Muscle of arm (tissue), 14 donors: Measurements from ENCODE around the gene ILDR2. TPM values are rescaled to one million over a fixed set of nuclear protein-coding genes. Genes with fewer than 3 reads are reported as not detected.
A peak's percentile ranks its signal among the peaks of the same experiment; 100 is the strongest.

Experiments
- DNase-seq: peaks from one replicate; pipeline ENCODE4 v3.0.0-alpha.2; 2013
- long read RNA-seq, 11 donors: transcript quantifications; one replicate each; lab custom pipeline, GENCODE V29; 2026
- polyA plus RNA-seq, 12 donors: library from polyadenylated mRNA; unstranded; fragments of 120-200 nt; gene quantifications; one replicate each; pipeline ENCODE4 v1.2.1, GENCODE V29; 2013; ENCODE audit not compliant: insufficient read length in 12 of 12

Gene ILDR2, protein sequence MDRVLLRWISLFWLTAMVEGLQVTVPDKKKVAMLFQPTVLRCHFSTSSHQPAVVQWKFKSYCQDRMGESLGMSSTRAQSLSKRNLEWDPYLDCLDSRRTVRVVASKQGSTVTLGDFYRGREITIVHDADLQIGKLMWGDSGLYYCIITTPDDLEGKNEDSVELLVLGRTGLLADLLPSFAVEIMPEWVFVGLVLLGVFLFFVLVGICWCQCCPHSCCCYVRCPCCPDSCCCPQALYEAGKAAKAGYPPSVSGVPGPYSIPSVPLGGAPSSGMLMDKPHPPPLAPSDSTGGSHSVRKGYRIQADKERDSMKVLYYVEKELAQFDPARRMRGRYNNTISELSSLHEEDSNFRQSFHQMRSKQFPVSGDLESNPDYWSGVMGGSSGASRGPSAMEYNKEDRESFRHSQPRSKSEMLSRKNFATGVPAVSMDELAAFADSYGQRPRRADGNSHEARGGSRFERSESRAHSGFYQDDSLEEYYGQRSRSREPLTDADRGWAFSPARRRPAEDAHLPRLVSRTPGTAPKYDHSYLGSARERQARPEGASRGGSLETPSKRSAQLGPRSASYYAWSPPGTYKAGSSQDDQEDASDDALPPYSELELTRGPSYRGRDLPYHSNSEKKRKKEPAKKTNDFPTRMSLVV
- polyA plus RNA-seq, result 1 to 10 TPM in 11 of 12 donors, not detected in 1; 1.3 to 5.0 (median 2.0) TPM
- long read RNA-seq, donor 1, result 0 reads
- long read RNA-seq, donor 2, result 0 reads
- long read RNA-seq, donor 3, result 0 reads
- long read RNA-seq, donor 4, result 0 reads
- long read RNA-seq, donor 5, result 0 reads
- long read RNA-seq, donor 6, result 0 reads
- long read RNA-seq, donor 7, result 0 reads
- long read RNA-seq, donor 8, result 0 reads
- long read RNA-seq, donor 9, result 0 reads
- long read RNA-seq, donor 10, result 0 reads
- long read RNA-seq, donor 11, result 0 reads

DNA sequence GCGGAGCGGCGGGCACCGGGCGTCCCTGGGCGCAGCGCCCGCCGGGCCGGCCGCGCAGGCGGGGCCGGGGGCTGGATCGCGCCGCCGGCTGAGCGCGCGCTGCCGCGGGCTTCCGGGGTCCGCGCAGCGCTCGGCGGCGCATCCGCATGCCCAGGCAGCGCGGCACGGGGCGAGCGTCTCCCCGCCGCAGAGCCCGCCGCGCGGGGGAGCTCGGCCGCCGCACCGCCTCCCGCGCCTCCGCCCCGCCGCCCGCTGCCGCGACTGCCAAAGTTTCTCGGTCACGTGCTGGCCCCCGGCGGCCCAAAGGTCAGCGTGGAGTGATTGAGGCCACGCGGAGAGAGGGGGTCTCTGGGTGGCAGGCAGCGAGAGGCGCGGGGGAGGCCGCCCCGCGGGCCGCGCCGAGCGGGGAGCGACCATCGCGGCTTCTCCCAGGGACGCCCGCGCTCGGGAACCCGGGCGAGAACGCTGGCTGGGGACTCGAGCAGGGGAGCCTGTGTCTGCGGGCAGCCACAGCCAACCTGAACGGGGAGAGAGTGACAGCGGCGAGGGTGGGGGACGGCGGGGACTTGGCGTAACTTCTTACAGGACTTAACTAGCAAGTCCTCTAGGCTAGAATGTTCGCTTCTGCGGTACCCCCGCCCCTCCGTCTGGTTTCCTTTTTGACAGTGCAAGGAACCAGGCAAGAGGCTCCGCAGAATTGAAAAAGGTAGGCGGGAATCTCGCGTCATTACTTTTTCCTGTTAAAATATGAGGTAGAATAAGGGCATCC lies at the start of gene ILDR2:
Gene ILDR2 (minus strand): TSS at position 180 of the 769 bp plus-strand sequence. CDS start 272 bp downstream, outside the sequence.
- peak; percentile 31 for DNase-seq

DNA sequence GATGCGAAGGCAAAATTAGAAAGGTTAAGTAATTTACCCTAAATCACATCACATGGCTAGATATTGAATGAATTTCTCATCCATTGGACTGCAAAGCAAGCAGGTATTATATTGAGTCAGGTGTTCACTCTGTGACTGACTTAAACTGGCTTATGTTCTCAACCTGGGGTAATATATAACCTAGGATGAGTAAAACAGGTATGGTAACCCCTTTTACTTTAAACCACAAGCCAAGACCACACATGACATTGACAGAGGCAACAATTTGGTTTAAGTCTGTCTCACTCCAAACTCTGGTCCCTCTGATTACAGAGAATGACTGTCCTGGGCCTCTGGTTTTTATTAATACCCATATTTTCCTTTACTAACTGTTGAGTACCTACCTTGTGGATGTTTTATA lies 47.0 kb upstream of the ILDR2 start:
- DNase-seq, result no peak

DNA sequence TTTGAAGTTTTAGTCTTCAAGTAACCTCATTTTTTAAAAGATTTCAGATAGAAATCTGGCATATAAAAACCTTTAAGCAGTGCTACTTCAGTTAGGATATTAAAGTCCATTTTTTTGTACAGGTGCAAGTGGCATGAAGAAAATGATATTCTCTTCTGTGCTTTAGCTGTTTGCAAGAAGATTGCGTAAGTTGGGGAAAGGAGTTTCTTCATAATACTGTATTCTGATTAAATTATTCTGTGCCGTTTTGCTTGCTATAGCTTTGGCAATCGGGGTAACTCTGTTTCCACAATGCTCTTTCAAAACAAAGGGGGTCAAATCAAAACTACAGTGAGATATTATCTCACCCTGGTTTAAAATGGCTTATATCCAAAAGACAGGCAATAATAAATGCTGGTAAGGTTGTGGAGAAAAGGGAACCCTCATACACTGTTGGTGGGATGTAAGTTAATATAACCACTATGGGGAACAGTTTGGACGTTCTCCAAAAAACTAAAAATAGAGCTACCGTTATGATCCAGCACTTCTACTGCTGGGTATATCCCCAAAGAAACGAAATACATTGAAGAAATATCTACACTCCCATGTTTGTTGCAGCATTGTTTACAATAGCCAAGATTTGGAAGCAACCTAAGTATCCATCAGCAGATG lies 40.9 kb upstream of the ILDR2 start:
- DNase-seq, result no peak

DNA sequence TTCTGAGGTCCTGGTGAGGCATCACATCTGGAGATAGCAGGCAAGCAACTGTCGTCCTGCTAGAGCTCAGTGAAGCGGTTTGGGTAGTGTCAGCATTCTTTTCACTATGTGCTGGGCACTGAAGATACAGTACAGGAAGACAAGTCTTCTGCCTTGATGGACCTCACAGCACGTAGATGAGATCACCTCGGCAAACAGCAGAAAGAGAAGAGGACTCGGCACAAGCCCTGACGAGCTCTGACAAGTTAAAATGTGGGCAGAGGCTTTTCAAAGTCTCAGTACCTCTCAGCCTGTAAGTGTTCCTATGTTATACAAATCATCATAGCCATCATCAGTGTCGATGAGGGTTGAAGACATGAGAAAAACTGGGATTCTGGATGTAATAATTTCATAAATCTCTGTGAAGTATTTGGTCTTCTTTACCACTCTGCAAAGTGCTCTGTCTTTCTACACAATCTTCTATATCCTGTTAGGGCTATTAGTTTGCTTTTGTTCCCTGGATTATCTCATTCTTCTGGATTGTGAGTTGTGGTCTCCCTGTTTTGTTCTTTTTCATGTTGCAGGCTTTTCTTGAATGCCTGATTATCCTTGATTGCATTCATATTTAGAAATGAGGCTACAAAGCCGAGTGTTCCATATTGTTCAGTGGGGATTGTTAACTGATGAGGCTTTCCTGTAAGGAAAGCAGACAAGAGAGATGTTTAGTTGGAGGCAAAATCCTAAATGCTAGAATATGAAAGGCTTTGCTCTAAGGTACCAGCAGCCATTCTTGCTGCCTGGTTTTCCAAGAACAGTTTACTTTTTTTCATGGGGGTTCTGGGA lies 38.0 kb upstream of the ILDR2 start:
- DNase-seq, result no peak

DNA sequence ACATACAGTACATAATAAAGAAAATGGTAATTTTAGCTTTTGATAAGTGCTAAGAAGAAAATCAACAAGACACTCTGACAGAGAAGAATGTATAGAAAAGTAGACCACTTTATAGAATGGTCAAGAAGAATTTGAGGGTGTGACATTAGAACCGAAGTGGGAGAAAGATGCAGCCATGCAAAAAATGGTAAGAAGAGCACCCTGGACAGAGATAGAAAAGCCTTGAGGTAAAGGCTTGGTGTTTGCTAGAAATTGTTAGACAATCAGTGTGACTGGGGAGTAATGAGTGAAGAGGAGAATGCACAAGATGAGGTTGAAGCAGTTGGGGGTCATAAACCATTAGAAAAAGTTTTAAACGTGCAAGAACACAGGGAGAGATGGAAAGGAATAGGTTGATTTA lies 37.2 kb upstream of the ILDR2 start:
- no peak for DNase-seq

GRCh38 chr1:167011560-167012191 lies 36.3 kb upstream of the ILDR2 start:
- no peak for DNase-seq

DNA sequence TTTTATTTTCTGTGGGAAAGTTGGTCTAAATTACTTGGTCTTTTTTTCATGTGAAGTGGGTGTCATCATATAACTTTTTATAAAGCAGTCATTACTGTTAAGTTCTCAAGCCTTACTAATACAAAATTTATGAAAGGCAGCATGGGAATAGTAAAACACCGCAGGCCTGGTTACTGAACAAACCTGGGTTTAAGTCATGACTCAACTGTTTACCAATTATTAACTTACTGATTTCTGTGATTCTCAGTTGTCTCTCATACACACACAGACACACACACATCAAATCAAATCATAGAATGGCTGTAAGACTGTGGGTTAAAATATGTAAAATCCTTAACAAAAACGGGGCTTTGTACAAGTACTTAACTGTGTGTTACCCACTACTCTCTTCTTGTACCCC lies 28.4 kb upstream of the ILDR2 start:
- no peak for DNase-seq

- DNase-seq, result no peak
These were observed 27.0 kb upstream of the ILDR2 start for GRCh38 chr1:167002354-167002753.

DNA sequence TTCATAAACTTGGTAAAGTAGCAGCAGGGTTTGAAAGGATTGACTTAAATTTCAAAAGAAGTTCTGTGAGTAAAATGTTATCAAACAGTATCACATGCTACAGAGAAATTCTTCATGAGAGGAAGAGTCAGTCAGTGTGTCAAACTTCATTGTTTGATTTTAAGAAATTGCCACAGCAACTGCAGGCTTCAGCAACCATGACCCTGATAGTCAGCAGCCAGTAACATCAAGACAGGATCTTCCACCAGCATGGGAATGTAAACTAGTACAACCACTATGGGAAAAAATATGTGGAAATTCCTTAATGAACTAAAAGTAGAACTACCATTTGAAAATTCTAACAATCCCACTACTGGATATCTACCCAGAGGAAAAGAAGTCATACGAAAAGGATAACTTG lies 25.2 kb upstream of the ILDR2 start:
- no peak for DNase-seq

DNA sequence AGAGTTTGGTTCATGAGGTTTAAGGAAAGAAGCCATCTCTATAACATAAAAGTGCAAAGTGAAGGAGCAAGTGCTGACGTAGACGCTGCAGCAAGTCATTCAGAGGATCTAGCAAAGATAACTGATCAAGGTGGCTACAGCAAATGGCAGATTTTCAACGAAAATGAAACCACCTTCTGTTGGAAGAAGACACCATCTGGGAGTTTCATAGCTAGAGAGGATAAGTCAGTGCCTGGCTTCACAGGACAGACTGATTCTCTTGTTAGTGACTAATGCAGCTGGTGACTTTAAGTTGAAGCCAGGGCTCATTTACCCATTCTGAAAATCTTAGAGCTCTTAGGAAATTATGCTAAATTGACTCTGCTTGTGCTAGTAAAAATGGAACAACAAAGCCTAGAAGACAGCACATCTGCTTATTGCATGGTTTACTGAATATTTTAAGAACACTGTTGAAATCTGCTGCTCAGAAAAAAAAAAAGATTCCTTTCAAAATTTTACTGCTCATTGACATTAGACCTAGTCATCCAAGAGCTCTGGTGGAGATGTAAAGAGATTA lies 24.2 kb upstream of the ILDR2 start:
- DNase-seq, result no peak

DNA sequence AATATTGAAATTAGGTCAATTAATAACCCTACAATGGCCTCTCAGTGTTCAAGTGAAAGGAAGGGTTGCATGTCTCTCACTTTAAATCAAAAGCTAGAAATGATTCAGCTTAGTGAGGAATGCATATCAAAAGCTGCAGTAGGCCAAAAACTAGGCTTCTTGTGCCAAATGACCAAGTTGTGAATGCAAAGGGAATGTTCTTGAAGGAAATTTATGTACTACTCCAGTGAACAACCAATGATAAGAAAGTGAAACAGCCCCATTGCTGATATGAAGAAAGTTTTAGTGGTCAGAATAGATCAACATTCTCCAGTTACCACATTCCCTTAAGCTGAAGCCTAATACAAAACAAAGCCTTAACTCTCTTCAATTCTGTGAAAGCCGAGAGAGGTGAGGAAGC lies 23.7 kb upstream of the ILDR2 start:
- no peak for DNase-seq

DNA sequence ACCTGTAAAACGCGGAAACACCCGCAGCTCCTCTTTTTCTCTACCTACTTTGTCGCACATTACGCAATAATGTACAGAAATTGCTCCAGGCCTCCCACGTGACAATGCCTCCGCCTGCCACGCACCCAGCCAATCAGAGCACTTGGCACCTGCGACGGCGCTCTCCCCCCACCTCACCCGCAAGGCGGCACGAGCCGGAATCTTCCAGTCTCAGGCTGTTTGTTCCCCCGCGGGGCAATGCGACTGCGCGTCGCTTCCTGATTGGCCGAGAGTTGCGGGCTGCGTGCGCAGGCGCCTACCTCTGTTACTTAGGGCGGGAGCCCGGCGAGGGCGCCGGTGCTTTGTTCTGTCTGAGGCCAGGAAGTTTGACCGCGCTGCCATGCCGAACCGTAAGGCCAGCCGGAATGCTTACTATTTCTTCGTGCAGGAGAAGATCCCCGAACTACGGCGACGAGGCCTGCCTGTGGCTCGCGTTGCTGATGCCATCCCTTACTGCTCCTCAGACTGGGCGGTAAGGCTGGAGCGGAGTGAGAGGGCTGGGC lies 13.7 kb upstream of the ILDR2 start, which contains the start of gene MAEL:
Gene MAEL (plus strand): TSS at position 307 of the 542 bp plus-strand sequence. CDS start 73 bp downstream, at position 380.
- DNase-seq, result no peak

DNA sequence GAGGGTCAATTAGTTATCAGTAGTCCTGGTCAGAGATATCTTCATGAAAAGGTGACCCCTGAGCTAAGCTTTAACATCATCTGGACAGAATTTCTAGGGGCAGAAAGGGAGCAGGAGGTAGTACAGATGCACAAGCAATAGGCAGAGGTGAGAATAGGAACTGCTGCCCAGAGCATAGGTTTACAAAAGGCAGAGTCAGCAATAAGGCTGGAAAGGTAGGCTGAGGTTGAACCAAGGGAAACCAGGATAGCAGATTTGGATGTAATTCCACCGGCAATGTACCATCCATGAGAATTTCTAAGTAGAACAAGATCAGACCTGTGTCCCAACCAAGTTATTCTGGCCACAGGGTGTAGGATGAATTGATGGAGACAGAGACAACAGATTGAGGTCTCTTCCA lies 6.2 kb upstream of the ILDR2 start:
- no peak for DNase-seq

GRCh38 chr1:166980818-166981217 lies 5.5 kb upstream of the ILDR2 start:
- no peak for DNase-seq

GRCh38 chr1:166980383-166980782 lies 5.0 kb upstream of the ILDR2 start:
- no peak for DNase-seq

DNA sequence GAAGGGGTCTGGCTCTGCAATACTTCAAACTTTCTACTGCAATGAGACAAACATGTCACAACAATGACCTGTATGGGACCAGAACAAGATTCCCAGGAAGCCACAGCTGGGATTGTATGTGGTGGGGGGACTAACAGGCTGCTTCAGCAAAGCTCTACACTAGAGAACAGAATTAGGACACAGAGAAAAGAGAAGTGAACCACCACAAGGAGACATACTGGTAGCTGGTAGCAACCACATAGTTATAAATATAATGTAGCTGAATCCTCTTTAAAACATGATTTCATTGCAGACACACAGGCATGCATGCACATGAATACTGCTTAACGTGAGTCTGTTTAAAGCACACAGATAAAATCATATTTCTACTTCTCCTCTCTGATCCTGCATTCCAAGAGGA lies 3.5 kb upstream of the ILDR2 start:
- DNase-seq, result no peak

- no peak for DNase-seq
These were observed 2.6 kb upstream of the ILDR2 start for GRCh38 chr1:166977951-166978350.

DNA sequence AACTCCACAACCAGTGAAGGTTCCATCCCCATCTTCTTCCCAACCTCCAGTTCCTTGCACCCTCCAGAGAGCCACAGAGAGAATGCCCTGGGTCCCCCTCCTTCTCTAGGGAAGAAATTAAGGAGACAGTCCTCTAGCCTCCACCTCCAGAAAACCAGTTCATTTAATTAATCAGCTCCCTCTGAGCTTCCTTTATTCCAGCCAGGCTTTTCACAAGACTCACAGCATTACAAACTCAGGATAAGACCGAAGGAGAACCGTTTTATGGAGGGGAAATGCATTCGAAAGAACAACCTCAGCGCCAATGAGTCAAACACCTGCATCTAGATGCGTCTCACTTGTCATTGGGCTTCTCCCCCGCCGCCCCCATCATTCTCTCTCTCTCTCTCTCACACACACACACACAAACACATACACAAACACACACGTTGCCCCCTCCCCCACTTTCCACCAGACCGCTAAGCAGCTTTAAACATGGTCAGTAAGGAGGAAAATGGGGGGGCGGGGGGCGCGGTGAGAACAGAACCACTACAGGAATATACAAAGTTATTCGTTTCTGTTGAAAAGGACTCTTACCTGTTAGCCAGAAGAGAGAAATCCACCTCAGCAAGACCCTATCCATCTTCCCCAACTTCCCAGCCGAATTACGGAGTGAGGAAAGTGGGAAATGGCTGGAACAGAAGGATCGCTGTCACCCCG lies 544 bp downstream of the ILDR2 start:
- peak; percentile 8 for DNase-seq

DNA sequence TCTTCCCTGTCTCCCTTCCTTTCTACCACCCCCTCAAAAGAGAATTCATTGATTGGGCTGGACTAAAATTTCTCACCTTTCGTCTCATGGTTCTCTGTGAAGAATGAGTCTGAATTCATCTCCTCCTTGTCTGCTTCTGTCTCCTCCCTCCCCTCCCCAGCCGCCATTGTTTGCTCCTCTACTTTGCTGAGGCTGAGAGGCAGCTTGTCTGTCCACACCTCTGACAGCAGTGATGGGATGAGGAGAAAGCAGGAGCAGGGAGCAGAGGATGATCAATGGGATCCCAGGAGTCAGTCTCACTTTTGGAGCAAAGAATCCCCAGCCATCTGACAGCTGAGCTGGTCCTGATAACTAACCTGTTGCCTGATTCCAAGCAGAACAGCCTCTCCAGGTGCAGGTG lies 2.5 kb downstream of the ILDR2 start:
- DNase-seq, result no peak
